ENCODE results near the gene SIL1.
A peak's percentile ranks its signal among the peaks of the same experiment; 100 is the strongest.

The SIL1 gene

GRCh38 chr5:138955013-138955660 is 243.0 kb downstream of the SIL1 start:
- peak; percentile 71 for DNase-seq (ENCODE audit: low spot score)

GRCh38 chr5:138954257-138955012 is 243.7 kb downstream of the SIL1 start:
- no peak for DNase-seq (ENCODE audit: low spot score)

GRCh38 chr5:138953387-138954256 is 244.5 kb downstream of the SIL1 start:
- peak; percentile 97 for DNase-seq (ENCODE audit: low spot score)

- DNase-seq (ENCODE audit: low spot score), result peak; percentile 50
Measured at GRCh38 chr5:138952962-138953361, 245.2 kb downstream of the SIL1 start.

GRCh38 chr5:138951986-138952735 is 246.0 kb downstream of the SIL1 start:
- DNase-seq (ENCODE audit: low spot score), result no peak

- no peak for DNase-seq (ENCODE audit: low spot score)
Measured at GRCh38 chr5:138951091-138951985, 246.8 kb downstream of the SIL1 start.

GRCh38 chr5:138950421-138951031 is 247.6 kb downstream of the SIL1 start:
- DNase-seq (ENCODE audit: low spot score), result peak; percentile 80

GRCh38 chr5:138949988-138950387 is 248.2 kb downstream of the SIL1 start:
- DNase-seq (ENCODE audit: low spot score), result no peak

GRCh38 chr5:138949223-138949574 is 249.0 kb downstream of the SIL1 start:
- no peak for DNase-seq (ENCODE audit: low spot score)

- no peak for DNase-seq (ENCODE audit: low spot score)
Measured at GRCh38 chr5:138948471-138949222, 249.5 kb downstream of the SIL1 start.

GRCh38 chr5:138947780-138948179 is 250.4 kb downstream of the SIL1 start:
- no peak for DNase-seq (ENCODE audit: low spot score)

GRCh38 chr5:138946831-138947560 is 251.2 kb downstream of the SIL1 start:
- no peak for DNase-seq (ENCODE audit: low spot score)

- DNase-seq (ENCODE audit: low spot score), result peak; percentile 75
Measured at GRCh38 chr5:138946241-138946623, 251.9 kb downstream of the SIL1 start.

- peak; percentile 48 for DNase-seq (ENCODE audit: low spot score)
Measured at GRCh38 chr5:138945421-138946240, 252.5 kb downstream of the SIL1 start.

GRCh38 chr5:138944527-138945322 is 253.4 kb downstream of the SIL1 start:
- no peak for DNase-seq (ENCODE audit: low spot score)

- no peak for DNase-seq (ENCODE audit: low spot score)
Measured at GRCh38 chr5:138943599-138944173, 254.5 kb downstream of the SIL1 start.

GRCh38 chr5:138942861-138943260 is 255.3 kb downstream of the SIL1 start:
- DNase-seq (ENCODE audit: low spot score), result no peak
